Measurements from ENCODE around the gene CCDC190.

Gene CCDC190

DNA sequence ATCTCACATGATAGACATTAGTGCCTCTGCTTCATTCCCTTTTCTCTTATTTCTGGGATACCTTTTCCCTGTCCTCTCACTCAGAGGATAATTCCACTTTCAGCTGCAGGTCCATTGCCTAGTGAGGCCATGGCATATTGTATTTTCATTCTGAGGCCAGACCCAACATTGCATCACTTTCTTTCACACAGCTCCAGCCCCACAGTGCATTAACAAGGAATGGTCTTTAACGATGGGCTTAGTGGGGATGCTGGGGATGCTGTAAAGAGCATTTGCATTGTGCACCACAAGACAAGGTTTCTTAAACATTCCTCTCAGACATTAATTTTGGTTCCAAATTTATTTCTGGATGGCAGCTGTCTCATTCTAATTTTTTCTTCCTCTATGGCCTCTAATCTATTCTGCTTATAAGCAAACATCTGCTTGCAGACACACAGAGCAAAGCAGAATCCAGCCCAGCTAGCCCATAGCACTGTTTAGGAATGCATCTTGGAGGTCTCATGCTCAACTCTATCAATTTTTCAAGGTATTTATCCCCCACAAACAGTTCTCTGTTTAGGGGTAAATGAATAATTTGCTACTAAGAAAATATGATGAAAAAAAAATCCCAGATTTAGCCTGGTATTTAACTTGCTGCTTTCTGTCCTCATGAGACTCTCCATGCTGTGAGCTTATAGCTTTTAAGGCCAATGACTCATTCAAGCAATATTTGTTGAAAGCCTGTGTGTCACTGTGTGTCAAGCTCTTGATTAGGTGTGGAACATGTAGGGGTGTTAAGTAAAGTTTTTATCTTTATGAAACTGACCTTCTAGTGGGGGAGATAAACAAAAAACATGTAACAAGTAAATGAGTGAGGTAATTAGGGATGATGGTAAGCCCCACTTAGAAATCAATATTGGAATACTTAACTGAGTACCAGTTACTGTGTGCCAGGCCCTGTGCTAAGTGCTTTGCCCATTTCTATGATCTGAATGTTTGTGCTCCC is 44.5 kb upstream of the CCDC190 start:
- intact Hi-C loops (cut with DNase I; ENCODE audit: low total_unique reads), result no loop called here
- Histone ChIP-seq H3K4me1 (peaks cover 0 to 26% (median 11%) of the 10 kb centered on the region in 4 donors), H3K4me3 (no peak overlapping the region), H3K27ac (no peak overlapping the region), H3K9me3 (no peaks in the 10 kb centered on the region), H3K27me3 (no peaks in the 10 kb centered on the region), H3K36me3 (no peaks in the 10 kb centered on the region)
- no peak for DNase-seq
- no peak for TF ChIP-seq CTCF (IDR thresholded peaks at IDR 0.05)

DNA sequence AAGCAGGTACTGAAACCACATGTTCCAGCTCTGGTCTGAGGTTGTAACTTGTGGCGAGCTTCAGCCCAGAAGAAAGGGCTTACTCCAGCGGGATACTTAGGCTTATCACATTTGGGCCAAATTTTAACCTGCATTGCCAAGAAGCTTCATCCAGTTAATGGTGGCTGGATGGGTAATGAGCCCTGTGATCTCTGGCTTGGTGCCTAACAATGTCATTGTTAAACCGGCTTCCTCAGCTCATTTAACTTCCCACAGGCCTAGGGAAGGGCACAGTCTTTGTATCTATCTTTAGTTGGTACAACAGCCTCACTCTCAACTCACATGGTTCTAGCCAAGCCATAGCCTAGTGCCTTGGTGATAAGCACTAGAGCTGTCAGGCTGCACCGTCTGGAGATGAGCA is 43.6 kb upstream of the CCDC190 start:
- Histone ChIP-seq H3K4me3 (no peak overlapping the region), H3K9me3 (no peaks in the 10 kb centered on the region), H3K27ac (no peak overlapping the region), H3K36me3 (no peaks in the 10 kb centered on the region), H3K4me1 (peaks cover 0 to 30% (median 11%) of the 10 kb centered on the region in 4 donors), H3K27me3 (no peaks in the 10 kb centered on the region)
- TF ChIP-seq CTCF (IDR thresholded peaks at IDR 0.05), result no peak
- DNase-seq, result no peak
- intact Hi-C loops (cut with DNase I; ENCODE audit: low total_unique reads), result no loop called here

- no peak for TF ChIP-seq CTCF (IDR thresholded peaks at IDR 0.05)
- Histone ChIP-seq H3K27me3 (no peaks in the 10 kb centered on the region), H3K9me3 (no peaks in the 10 kb centered on the region), H3K36me3 (no peaks in the 10 kb centered on the region), H3K4me1 (peaks cover 0 to 34% (median 11%) of the 10 kb centered on the region in 4 donors), H3K27ac (no peak overlapping the region), H3K4me3 (no peak overlapping the region)
- DNase-seq, result no peak
- intact Hi-C loops (cut with DNase I; ENCODE audit: low total_unique reads), result no loop called here
Measured at GRCh38 chr1:162904023-162904422, 43.0 kb upstream of the CCDC190 start.

- intact Hi-C loops (cut with DNase I; ENCODE audit: low total_unique reads), result no loop called here
- Histone ChIP-seq H3K4me3 (no peak overlapping the region), H3K9me3 (no peaks in the 10 kb centered on the region), H3K27ac (no peak overlapping the region), H3K27me3 (no peaks in the 10 kb centered on the region), H3K4me1 (peaks cover 0 to 29% (median 10%) of the 10 kb centered on the region in 4 donors), H3K36me3 (no peaks in the 10 kb centered on the region)
- TF ChIP-seq CTCF (IDR thresholded peaks at IDR 0.05), result no peak
- DNase-seq, result no peak
Measured at GRCh38 chr1:162903246-162903645, 42.3 kb upstream of the CCDC190 start.

DNA sequence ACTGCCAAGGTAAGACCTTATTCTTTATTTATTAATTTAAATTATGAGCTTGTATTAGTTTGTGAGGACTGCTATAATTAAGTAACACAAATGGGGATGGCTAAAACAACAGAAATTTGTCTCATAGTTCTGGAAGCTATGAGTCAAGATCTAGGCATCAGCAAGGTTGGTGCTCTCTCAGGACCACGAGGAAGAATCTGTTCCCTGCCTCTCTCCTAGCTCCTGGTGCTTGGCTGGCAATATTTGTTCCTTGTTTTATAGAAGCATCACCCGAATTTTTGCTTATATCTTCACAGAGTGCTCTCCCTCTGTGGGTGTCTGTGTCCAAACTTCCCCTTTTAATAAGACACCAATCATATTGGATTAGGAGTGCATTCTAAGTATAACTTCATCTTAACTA is 41.4 kb upstream of the CCDC190 start:
- intact Hi-C loops (cut with DNase I; ENCODE audit: low total_unique reads), result no loop called here
- Histone ChIP-seq H3K36me3 (no peaks in the 10 kb centered on the region), H3K4me3 (no peak overlapping the region), H3K4me1 (peaks cover 0 to 27% (median 9%) of the 10 kb centered on the region in 4 donors), H3K27ac (no peak overlapping the region), H3K9me3 (no peaks in the 10 kb centered on the region), H3K27me3 (no peaks in the 10 kb centered on the region)
- DNase-seq, result no peak
- no peak for TF ChIP-seq CTCF (IDR thresholded peaks at IDR 0.05)
